ENCODE results near the gene SFTA2. TPM values are rescaled to one million over a fixed set of nuclear protein-coding genes. Genes with fewer than 3 reads are reported as not detected.

The SFTA2 gene
- total and polyA plus RNA-seq, 10 of the 15 experiments (the other 5 are each of a cell fraction or from before 2014, with no cell fraction given), result 0.15 to 0.92 (median 0.33) TPM; not detected in 4

DNA sequence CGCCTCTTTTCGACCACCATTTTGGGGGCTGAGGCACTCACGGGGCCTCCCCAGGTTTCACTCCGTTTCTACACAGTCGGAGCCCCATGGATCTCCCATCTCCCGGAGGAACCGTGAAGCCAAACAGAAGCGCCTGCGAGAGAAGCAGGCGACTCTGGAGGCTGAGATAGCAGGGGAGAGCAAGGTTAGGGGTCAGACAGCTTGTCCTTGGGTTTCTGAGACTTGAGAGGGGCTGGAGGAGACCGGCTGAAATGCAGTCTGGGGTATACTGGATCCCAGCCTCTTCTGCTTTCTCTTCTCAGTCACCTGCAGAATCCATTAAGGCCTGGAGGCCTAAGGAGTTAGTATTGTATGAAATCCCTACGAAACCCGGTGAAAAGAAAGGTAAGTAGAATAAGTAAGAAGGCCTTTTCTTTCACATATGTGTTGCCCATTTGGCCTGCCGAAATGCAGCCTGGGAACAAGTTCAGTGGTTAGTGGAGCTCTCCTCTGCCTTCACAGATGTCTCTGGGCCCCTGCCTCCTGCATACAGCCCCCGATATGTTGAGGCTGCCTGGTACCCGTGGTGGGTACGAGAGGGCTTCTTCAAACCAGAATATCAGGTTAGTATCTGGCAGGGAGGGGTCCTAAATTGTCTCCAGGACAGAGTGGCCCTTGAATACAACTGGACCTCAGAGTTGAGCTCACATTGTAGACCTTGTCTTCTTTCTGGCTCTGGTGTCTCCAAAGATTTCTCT lies 16.9 kb downstream of the SFTA2 start:
- ChIA-PET CTCF (interaction anchor here (0.7 to 9.3 kb wide), 32 partner anchors 11 to 656 kb away, joined by 3 to 122 read pairs (median 6); partner anchors contain the start of gene DDR1), SMC1A (ENCODE audit: uncharacterized antibody, unreplicated experiment) (interaction anchor here (0.8 to 7.9 kb wide), 25 partner anchors 12 to 462 kb away, joined by 3 to 141 read pairs (median 5); partner anchors contain the start of gene DDR1)
- intact Hi-C loops (cut with micrococcal nuclease; ENCODE audit: unreplicated experiment), result loop anchor here (1.0 to 5.0 kb wide), 4 partner anchors 87 to 167 kb away; no protein-coding TSS in a partner anchor

More for the DNA sequence above, 16.9 kb downstream of the SFTA2 start:
- WGBS (ENCODE audit: insufficient coverage, insufficient replicate concordance, low lambda C conversion rate, missing lambda C conversion rate), result 29% methylated on average over 17 of the region's 17 CpGs
- ChIA-PET POLR2A (interaction anchor here (0.6 to 4.4 kb wide), 7 partner anchors 12 to 178 kb away, joined by 3 to 50 read pairs (median 5); partner anchors contain the start of gene DDR1), RAD21 (ENCODE audit: unreplicated experiment) (interaction anchor here (0.8 to 4.6 kb wide), 19 partner anchors 14 to 176 kb away, joined by 3 to 138 read pairs (median 9); partner anchors contain the start of gene DDR1)
- H3K4me3 ChIP-seq, result peak overlapping the region; percentile 91
- FAIRE-seq (peak; percentile 71), ATAC-seq (peak; percentile 4; the same call in 2 of the 3 replicates), DNase-seq (ENCODE audit: low read depth, low spot score) (no peak)
- peaks cover 3% of the 10 kb centered on the region; the same call in 1 of the 2 replicates for H3K4me1 ChIP-seq (ENCODE audit: control insufficient read depth, insufficient read depth, low read length)
- TSS peak; percentile 66 for BruUV-seq (replicated peaks)
- peak overlapping the region; percentile 99 for H3K4me2 ChIP-seq (ENCODE audit: control insufficient read depth, insufficient read depth)
- H2AFZ ChIP-seq (ENCODE audit: control insufficient read depth, low read depth, low read length), result peak overlapping the region; percentile 80
- in situ Hi-C loops (cut with MboI), result loop anchor here (5.0 kb wide), 1 partner anchor 162 kb away; no protein-coding TSS in a partner anchor
- no peaks in the 10 kb centered on the region for H3K9me3 ChIP-seq (replicated peaks; ENCODE audit: control insufficient read depth, insufficient read depth, low read length)
- TF ChIP-seq, protein P1, sequence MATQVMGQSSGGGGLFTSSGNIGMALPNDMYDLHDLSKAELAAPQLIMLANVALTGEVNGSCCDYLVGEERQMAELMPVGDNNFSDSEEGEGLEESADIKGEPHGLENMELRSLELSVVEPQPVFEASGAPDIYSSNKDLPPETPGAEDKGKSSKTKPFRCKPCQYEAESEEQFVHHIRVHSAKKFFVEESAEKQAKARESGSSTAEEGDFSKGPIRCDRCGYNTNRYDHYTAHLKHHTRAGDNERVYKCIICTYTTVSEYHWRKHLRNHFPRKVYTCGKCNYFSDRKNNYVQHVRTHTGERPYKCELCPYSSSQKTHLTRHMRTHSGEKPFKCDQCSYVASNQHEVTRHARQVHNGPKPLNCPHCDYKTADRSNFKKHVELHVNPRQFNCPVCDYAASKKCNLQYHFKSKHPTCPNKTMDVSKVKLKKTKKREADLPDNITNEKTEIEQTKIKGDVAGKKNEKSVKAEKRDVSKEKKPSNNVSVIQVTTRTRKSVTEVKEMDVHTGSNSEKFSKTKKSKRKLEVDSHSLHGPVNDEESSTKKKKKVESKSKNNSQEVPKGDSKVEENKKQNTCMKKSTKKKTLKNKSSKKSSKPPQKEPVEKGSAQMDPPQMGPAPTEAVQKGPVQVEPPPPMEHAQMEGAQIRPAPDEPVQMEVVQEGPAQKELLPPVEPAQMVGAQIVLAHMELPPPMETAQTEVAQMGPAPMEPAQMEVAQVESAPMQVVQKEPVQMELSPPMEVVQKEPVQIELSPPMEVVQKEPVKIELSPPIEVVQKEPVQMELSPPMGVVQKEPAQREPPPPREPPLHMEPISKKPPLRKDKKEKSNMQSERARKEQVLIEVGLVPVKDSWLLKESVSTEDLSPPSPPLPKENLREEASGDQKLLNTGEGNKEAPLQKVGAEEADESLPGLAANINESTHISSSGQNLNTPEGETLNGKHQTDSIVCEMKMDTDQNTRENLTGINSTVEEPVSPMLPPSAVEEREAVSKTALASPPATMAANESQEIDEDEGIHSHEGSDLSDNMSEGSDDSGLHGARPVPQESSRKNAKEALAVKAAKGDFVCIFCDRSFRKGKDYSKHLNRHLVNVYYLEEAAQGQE (IDR thresholded peaks at IDR 0.05; ENCODE audit: low read depth, low read length), result no peak
- TF ChIP-seq EZH2 (IDR thresholded peaks at IDR 0.05; ENCODE audit: borderline replicate concordance, control insufficient read depth, low read depth, low read length) (no peak), MTA3 (IDR thresholded peaks at IDR 0.05; ENCODE audit: borderline replicate concordance, low read length) (peak; percentile 10; the same call in 1 of the 2 replicates)
- H3K9ac ChIP-seq (ENCODE audit: control insufficient read depth, insufficient read depth, low read length), result peak overlapping the region; percentile 86
- H3K36me3 ChIP-seq (ENCODE audit: control insufficient read depth in 2 of 2, insufficient read depth in 2 of 2, low read length in 1 of 2), result peaks cover 7 to 9% of the 10 kb centered on the region in 2 experiments; a peak in 3 of 4 replicates
- H3K79me2 ChIP-seq (ENCODE audit: control insufficient read depth, insufficient read depth, low read length), result peaks cover 9% of the 10 kb centered on the region
- no peaks in the 10 kb centered on the region for H3K27me3 ChIP-seq (replicated peaks in 1 of 2; ENCODE audit: control insufficient read depth in 2 of 2, insufficient read depth in 2 of 2, low read length in 1 of 2)
- peak overlapping the region; percentile 87 for H3K27ac ChIP-seq (ENCODE audit: control insufficient read depth, insufficient read depth)
- H4K20me1 ChIP-seq (ENCODE audit: control insufficient read depth, insufficient read depth), result no peaks in the 10 kb centered on the region
